Measurements from ENCODE around the gene IGSF9B.

- TF ChIP-seq FOXA2 (IDR thresholded peaks at IDR 0.05): no peak
- no peak for TF ChIP-seq YY1 (IDR thresholded peaks at IDR 0.05)
- TF ChIP-seq CTCF (IDR thresholded peaks at IDR 0.05; ENCODE audit: low read depth, low read length, missing input control): no peak
- TF ChIP-seq RXRA (IDR thresholded peaks at IDR 0.05): no peak
- no peak for TF ChIP-seq TAF1 (conservative IDR thresholded peaks at IDR 0.05)
- TF ChIP-seq GABPA (IDR thresholded peaks at IDR 0.05 in 1 of 2, conservative IDR thresholded peaks at IDR 0.05 in 1 of 2): no peak
- TF ChIP-seq REST (IDR thresholded peaks at IDR 0.05): no peak
- TF ChIP-seq MAX (IDR thresholded peaks at IDR 0.05): no peak
- no peak for TF ChIP-seq ATF3 (IDR thresholded peaks at IDR 0.05)
- TF ChIP-seq EGR1 (IDR thresholded peaks at IDR 0.05; ENCODE audit: low read depth in 2 of 2): no peak
- TF ChIP-seq RAD21 (IDR thresholded peaks at IDR 0.05): no peak
Measured at GRCh38 chr11:133926466-133927246, 30.1 kb downstream of the IGSF9B start.

All from liver (tissue), 3 donors.